K562 (cell line): ENCODE results near the gene COL26A1.

Experiments
- ESRRA ChIP-seq: fragments of 450-650 bp; IDR thresholded peaks from 2 replicates; pipeline ENCODE4 v1.6.1; 2014; ENCODE audit warnings: low read depth, mild to moderate bottlenecking, moderate library complexity, borderline replicate concordance
- L3MBTL2 ChIP-seq: fragments of 450-650 bp; IDR thresholded peaks from 2 replicates; pipeline ENCODE4 v1.6.1; 2016; ENCODE audit warnings: mild to moderate bottlenecking, moderate library complexity
- RBBP5 ChIP-seq: fragments of 200-600 bp; sonication (generic); IDR thresholded peaks from 2 replicates; pipeline ENCODE4 v1.6.1; 2012; ENCODE audit warnings: borderline replicate concordance, mild to moderate bottlenecking, low read length, control low read depth, inconsistent platforms; ENCODE audit not compliant: insufficient read depth, poor library complexity, severe bottlenecking
- TF ChIP-seq, protein P1 (sequence below), 3 experiments: IDR thresholded peaks in 2 of 3; conservative IDR thresholded peaks in 1 of 3; 2 replicates each; pipeline ENCODE4 v1.5.1; 2011 to 2012; ENCODE audit warnings: low read length in 3 of 3, mild to moderate bottlenecking in 3 of 3, control low read depth in 2 of 3, improper control_type of control experiment in 1 of 3, inconsistent platforms in 1 of 3, low read depth in 1 of 3, mixed read lengths in 1 of 3, moderate library complexity in 1 of 3; ENCODE audit not compliant: insufficient read depth in 2 of 3
- TF ChIP-seq, protein P2 (sequence below): sonication (generic); formaldehyde crosslinking; IDR thresholded peaks from 2 replicates; pipeline ENCODE4 v1.8.0; 2022; ENCODE audit warnings: mild to moderate bottlenecking, missing genetic modification reagents

DNA sequence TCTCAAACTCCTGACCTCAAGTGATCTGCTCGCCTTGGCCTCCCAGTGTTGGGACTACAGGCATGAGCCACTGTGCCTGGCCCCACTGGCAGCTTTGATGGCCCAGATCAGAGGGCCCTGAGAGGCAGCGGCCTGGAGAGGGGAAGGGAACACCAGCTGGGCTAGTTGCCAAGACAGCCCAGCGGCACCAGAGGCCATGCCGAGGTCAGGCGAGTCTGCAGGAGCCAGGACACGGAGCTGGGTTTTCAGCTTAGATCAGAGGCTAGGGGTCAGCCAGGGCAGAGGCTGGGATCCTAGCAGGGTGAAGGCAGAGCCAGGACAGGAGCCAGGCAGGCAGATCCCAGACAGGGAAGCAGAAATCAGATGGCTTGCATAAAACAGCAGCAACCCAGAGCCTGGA, 173.6 kb downstream of the COL26A1 start:
- TF ChIP-seq L3MBTL2 (no peak), RBBP5 (no peak), ESRRA (no peak)
- TF ChIP-seq, protein P1, sequence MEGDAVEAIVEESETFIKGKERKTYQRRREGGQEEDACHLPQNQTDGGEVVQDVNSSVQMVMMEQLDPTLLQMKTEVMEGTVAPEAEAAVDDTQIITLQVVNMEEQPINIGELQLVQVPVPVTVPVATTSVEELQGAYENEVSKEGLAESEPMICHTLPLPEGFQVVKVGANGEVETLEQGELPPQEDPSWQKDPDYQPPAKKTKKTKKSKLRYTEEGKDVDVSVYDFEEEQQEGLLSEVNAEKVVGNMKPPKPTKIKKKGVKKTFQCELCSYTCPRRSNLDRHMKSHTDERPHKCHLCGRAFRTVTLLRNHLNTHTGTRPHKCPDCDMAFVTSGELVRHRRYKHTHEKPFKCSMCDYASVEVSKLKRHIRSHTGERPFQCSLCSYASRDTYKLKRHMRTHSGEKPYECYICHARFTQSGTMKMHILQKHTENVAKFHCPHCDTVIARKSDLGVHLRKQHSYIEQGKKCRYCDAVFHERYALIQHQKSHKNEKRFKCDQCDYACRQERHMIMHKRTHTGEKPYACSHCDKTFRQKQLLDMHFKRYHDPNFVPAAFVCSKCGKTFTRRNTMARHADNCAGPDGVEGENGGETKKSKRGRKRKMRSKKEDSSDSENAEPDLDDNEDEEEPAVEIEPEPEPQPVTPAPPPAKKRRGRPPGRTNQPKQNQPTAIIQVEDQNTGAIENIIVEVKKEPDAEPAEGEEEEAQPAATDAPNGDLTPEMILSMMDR (IDR thresholded peaks at IDR 0.05 in 2 of 3, conservative IDR thresholded peaks at IDR 0.05 in 1 of 3; ENCODE audit: insufficient read depth in 2 of 3, low read depth in 1 of 3, low read length in 3 of 3): no peak
- TF ChIP-seq, protein P2, sequence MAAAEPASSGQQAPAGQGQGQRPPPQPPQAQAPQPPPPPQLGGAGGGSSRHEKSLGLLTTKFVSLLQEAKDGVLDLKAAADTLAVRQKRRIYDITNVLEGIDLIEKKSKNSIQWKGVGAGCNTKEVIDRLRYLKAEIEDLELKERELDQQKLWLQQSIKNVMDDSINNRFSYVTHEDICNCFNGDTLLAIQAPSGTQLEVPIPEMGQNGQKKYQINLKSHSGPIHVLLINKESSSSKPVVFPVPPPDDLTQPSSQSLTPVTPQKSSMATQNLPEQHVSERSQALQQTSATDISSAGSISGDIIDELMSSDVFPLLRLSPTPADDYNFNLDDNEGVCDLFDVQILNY (CRISPR knock-in tag): no peak
